A172 (cell line): ENCODE results near the gene LRRC56. TPM values are rescaled to one million over a fixed set of nuclear protein-coding genes. Genes with fewer than 3 reads are reported as not detected.

ENCODE experiments used
- DNase-seq: peaks from one replicate; pipeline ENCODE4 v3.0.0-alpha.2; 2015; ENCODE audit warnings: low spot score
- total RNA-seq: library from RNA; depleted of rRNA; stranded (reverse); fragments of >200 nt; shearing (Covaris generic); gene quantifications from 2 replicates; pipeline ENCODE4 v1.2.3, GENCODE V29; 2014

LRRC56 gene
- total RNA-seq, 1 experiment from 2014 or later, result not detected

DNA sequence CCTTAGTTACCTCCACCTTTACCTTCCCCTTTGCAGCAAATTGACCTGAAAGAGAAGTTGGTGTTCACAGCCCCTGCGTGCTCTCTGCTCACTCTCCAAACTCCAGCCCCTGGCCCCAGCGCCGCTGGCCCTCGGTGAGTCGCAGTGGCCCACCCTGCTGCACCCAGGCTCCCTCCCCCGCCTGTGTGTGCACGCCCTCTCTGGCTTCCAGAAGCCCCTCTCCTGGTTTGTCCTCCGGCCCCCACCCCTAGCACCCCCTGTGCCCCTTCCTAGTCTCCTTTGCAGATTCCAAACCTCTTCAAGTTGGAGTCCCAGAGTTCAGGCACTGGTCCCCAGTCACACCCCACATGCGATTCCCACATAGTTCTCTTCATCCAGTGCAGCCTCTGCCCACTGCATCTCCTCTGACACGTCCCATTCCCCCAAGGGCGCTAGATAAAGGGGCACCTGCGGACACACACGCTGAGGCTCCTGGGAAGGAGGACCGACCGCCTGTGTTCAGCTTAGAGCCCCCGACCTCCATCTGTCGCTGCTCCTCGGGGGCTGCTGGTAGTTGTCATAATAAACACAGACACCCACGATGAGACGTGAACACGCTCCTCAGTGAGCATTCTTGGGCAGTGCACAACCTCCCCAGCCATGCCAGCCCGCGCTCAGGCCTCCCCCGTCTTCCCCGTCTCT, 37.4 kb downstream of the LRRC56 start:
- no peak for DNase-seq

GRCh38 chr11:575313-575995, 38.1 kb downstream of the LRRC56 start:
- no peak for DNase-seq

DNA sequence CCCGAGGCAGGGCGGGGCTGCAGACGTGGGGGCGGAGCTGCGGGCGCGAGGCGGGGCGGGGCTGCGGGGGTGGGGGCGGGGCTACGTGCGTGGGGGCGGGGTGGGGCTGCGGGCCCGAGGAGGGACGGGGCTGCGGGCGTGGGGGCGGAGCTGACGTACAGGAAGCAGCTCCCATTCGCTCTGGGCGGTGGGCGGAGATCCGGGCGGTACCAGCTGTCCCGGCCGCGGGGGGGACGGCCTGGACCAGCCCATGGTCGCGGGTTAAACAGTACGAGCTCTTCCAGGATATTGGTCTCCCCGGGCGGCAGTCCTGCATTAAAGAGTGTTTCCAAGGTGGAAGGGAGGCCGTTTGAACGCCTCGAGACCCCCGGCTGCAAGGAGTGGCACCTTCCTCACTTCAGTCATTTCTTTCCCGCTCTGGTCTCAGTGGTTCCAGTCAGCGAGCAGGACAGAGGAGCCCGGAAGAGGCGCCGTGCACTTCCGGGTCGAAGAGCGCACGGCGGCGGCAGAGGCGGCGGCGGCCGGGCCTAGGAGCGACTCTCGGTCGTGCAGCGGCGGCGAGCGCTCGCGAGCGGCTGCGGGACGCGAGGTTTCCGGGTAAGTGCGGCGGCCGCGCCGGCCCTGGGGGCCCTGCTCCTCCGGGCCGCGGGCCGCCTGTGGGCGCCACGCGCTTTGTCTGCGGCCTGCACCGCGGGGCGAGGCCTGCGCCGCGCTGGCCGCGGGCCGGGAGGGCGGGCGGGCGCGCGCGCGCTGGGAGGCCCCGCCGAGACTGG, 38.9 kb downstream of the LRRC56 start, which contains the start of gene PHRF1:
Gene PHRF1 (plus strand): TSS at position 475 of the 773 bp plus-strand sequence. CDS start 5,043 bp downstream, outside the sequence.
- DNase-seq, result peak; percentile 76

DNA sequence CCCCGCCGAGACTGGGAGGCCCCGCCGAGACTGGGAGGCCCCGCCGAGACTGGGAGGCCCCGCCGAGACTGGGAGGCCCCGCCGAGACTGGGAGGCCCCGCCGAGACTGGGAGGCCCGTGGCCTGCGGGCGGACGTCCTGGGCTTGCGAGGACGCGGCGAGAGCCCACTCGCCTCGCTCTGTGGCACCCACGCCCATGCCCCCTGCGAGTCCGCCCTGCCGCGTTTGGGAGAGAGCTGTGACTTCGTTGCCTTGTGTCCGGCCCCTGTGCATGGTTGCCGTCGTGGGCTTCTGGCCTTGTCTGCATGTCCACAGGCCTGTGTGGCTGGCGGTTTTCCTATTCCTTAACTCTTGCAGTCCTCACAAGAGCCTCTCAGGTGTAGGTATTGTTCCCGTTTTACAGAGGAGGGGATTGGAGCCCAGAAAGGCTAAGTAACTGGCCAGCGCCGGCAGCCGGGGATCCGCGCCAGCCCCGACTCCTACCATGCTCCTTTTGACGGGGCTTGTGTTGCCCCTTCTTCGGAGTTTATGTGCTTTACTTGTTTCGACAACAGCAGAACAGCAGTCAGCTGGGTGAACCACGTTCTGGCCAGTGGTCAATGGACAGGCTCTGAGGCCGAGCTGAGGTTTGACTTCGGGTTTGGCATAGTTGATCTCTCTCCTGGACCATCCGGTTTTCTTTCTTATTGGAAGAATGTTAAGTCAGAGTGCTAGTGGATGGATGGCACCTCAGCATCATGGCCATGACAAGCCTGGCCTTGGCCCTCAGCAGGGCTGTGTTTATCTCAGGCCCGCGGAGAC, 39.7 kb downstream of the LRRC56 start:
- no peak for DNase-seq

DNA sequence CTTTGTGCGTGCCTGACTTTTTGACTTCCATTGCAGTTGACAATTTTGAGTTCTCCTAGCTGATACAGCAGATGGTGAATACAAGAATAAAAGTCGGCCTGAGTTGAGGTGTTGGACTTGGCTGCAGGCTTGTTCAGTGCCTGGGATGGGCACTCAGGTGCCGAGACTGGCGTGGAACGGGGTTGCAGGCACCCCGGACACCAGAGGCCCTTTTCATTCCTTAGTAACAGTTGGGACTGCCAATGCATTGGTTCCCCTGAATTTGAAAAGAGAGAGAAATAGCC, 40.2 kb downstream of the LRRC56 start:
- DNase-seq, result no peak

DNA sequence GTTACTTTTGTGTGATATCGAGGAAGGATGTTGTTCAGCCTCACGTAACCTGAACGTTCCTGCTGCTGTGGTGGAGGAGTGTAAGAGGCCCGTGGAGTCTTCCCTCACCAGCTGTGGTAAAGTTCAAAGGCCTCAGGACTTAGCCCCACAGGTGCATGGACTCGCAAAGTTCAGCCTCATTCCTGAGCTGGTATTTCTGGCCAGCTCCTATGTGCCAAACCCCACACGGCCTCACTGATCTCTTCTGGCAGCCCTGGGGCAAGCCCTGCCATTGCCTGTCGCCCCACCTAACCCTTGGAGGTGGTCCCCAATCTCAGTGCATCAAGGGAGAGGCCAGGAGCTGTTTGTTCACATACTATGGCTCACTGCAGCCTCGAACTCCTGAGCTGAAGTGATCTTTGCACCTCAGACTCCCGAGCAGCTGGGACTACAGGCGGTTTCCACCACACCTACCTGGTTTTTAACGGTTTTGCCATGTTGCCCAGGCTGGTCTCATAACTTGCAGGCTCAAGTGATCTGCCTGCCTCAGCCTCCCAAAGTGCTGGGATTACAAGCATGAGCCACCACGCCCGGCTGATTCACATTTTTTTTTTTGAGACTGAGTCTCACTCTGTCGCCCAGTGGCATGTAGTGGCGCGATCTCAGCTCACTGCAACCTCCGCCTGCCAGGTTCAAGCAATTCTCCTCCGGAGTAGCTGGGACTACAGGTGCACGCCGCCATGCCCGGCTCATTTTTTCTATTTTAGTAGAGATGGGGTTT, 41.1 kb downstream of the LRRC56 start:
- no peak for DNase-seq

DNA sequence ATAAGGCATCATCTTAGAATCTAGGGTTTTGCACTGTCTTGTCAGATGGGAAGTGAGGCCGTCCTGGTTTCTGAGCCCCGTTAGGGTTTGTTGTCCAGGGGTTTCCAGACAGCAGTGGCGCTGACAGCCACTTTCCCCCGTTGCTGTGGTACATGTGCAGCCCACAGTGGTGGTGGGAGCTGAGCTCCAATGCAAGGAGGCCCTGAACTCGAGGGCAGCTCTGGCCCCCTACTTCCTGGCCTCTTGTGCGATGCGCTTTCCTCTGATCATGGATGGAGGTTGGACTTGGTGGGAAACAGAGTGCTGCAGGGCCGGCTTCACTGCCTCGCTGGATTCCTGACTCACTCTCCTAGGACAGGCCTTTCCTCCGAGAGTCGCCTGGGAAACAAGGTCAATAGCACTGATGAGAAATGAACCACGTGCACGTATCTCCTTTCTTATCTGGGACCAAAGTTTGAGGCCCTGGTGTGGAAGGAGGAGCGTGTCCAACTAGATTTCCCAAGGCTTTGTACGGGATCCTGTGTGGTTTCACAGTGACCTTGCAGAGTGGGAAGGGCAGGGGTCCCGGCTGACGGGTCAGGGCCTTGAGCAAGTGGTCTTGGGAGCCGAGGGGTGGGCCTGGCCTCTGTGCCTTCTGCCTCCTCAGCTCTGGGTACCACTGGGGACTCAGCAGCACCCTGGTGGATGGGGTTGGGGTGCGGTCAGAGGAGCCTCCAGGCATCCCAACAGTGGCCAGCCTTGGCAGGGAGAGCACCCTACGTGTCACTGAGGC, 42.7 kb downstream of the LRRC56 start:
- DNase-seq, result no peak

DNA sequence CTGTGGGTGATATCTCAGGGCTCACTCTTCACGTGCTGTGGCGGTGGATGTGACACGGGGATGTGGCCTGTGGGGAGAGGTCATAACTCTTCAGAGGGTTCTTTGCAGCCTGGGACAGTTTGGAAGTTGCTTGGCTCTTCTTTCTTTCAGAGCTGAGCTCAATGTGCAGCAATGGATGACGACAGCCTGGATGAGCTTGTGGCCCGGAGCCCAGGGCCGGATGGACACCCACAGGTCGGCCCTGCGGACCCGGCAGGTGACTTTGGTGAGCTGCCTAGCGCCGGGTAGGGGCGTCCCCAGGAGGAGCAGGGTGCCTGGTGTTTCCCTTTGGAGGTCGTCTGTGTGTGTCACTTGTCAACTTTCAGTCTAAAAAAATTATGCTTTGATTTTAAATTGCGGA, 44.0 kb downstream of the LRRC56 start:
- DNase-seq, result no peak

DNA sequence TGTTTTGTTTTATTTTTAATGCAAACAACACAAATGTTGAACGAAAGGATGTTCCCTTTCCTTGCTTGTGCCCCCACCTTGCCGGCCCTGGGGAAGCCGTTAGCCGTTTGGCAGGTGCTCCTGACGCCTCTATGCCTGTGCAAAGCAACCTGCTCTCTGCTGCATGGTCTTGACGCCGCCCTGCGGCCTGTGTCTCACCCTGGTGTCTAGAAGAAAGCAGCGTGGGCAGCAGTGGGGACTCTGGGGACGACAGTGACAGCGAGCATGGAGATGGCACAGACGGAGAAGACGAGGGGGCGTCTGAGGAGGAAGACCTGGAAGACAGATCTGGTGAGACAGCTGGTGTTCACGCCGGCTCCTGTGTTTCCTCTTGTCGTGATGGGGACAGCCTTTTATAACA, 44.4 kb downstream of the LRRC56 start:
- DNase-seq, result no peak

GRCh38 chr11:584287-584686, 47.0 kb downstream of the LRRC56 start:
- DNase-seq, result no peak

DNA sequence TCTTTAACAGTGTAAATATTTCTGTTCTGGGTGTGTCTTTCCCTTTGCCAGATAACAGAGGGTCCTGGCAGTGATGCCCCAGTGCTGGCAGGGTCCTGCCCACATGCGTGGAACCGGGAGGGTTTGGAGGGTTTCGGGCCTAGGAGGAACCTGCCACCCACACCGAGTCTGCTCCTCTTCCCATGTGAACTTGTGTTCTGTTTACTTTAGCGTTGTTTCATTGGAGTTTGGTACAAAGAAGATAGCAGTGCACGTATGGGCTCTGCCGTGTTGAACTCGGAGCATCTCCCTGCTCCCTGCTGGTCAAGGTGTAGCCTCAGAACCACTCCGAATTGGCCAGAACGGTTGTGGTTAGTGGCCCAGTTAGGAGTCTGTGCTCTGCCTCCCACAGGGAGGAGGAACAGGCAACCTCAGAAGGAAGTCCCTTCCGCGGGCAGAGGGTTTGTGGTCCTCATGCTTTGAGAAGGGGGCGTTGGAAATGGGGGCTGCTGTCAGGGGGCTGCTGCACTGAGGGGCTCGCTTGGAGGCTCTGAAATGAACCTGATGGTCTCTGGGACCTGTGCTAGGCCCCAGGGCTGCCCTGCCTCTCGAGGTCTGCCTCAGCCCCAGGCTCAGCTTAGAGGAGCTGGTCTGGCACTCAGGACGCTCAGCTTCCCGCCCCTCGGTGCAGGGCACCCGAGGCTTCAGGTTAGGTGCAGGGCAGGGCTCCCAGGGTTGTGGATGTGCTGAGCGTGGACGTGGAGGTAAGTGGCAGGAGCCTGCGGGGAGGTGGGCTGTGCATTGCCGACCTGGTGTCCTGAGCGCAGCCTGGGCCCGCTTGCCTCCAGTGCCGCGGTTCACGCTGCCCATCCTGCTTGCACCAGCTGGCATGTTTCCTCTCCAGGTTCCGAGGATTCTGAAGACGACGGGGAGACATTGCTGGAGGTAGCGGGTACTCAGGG, 49.3 kb downstream of the LRRC56 start:
- no peak for DNase-seq

- no peak for DNase-seq
These were observed 50.2 kb downstream of the LRRC56 start for GRCh38 chr11:587546-587945.

GRCh38 chr11:587978-588380, 50.7 kb downstream of the LRRC56 start:
- DNase-seq, result peak; percentile 52

DNA sequence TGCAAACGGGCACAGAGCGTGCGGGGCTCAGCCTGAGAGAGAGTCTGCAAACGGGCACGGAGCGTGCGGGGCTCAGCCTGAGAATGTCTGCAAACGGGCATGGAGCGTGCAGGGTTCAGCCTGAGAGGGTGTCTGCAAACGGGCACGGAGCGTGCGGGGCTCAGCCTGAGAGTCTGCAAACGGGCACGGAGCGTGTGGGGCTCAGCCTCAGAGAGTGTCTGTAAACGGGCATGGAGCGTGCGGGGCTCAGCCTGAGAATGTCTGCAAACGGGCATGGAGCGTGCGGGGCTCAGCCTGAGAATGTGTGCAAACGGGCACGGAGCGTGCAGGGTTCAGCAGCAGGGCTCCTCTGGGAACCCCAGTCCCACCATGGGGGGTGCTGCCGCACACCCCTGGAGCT, 52.5 kb downstream of the LRRC56 start:
- DNase-seq, result no peak

GRCh38 chr11:590997-591396, 53.7 kb downstream of the LRRC56 start:
- no peak for DNase-seq

- DNase-seq, result no peak
These were observed 55.2 kb downstream of the LRRC56 start for GRCh38 chr11:592501-592900.

DNA sequence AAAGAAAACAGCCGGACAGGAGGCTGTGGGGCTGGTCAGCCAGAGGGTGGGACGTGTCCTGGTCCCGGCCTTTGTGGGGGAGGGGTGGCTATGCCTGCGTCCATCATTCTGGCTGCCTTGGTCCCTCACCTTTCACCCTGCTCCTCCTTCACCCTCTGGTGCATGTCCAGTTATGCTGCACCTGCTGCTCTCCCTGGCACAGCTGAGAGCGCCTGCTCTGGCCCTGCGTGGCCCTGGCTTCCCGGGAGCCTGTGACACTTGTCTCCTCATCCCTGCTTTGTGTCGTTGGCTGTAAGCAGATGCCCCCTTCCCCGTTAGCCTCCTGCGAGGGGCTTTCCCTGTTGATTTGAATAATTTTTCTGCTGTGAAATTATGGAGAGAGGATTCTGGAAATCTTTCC, 55.6 kb downstream of the LRRC56 start:
- no peak for DNase-seq

DNA sequence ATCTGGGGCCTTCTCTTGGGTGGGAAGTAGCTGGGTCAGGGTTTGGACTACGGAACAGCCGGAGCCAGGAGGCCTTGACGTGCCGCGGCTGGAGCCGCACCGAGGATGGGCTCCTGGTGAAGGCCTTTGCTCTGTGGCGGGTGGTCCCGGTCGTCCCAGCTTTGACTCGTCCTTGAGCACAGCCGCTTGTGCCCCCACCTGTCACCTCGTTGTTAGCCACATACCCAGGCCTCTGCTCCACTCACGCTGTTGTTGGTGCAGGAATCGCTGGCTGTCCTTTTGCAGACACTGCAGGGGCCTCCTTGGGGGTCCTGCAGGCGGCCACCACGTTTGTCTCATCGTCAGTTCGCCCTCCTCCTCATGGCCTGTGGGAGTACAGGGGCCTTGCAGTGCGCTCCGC, 56.0 kb downstream of the LRRC56 start:
- no peak for DNase-seq

- DNase-seq, result no peak
These were observed 58.1 kb downstream of the LRRC56 start for GRCh38 chr11:595400-595799.
